ENCODE measurements around the gene PDZRN3. TPM values are rescaled to one million over a fixed set of nuclear protein-coding genes. Genes with fewer than 3 reads are reported as not detected.
A peak's percentile ranks its signal among the peaks of the same experiment; 100 is the strongest.

Gene PDZRN3
- total RNA-seq, 6 donors from 2014 or later = 7.0 to 50.3 (median 18.4) TPM

DNA sequence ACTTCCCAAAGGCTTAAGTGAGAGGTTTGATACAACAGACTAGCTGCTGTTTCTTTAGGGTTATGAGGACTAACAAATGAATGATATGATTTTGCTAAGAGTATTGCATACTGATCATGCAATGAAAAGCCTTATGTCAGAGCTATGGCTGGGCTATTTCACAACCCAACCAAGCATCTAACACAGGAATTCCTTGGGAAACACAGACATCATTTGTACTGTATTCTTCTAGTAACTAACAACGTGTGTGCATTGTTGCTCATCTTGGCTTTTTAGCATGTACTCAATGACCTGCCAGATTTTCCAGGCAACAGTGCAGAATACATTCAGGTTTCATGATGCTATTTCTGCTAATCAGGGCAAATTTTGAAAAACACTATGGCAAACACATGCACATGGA lies 19.3 kb downstream of the PDZRN3 start:
- no peak overlapping the region for H3K27ac ChIP-seq
- DNase-seq = no peak
- TF ChIP-seq POLR2A (IDR thresholded peaks at IDR 0.05) = no peak
- no peak for TF ChIP-seq EP300 (IDR thresholded peaks at IDR 0.05)
- TF ChIP-seq POLR2AphosphoS5 (IDR thresholded peaks at IDR 0.05) = no peak
- TF ChIP-seq, protein P1, sequence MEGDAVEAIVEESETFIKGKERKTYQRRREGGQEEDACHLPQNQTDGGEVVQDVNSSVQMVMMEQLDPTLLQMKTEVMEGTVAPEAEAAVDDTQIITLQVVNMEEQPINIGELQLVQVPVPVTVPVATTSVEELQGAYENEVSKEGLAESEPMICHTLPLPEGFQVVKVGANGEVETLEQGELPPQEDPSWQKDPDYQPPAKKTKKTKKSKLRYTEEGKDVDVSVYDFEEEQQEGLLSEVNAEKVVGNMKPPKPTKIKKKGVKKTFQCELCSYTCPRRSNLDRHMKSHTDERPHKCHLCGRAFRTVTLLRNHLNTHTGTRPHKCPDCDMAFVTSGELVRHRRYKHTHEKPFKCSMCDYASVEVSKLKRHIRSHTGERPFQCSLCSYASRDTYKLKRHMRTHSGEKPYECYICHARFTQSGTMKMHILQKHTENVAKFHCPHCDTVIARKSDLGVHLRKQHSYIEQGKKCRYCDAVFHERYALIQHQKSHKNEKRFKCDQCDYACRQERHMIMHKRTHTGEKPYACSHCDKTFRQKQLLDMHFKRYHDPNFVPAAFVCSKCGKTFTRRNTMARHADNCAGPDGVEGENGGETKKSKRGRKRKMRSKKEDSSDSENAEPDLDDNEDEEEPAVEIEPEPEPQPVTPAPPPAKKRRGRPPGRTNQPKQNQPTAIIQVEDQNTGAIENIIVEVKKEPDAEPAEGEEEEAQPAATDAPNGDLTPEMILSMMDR (IDR thresholded peaks at IDR 0.05) = no peak

DNA sequence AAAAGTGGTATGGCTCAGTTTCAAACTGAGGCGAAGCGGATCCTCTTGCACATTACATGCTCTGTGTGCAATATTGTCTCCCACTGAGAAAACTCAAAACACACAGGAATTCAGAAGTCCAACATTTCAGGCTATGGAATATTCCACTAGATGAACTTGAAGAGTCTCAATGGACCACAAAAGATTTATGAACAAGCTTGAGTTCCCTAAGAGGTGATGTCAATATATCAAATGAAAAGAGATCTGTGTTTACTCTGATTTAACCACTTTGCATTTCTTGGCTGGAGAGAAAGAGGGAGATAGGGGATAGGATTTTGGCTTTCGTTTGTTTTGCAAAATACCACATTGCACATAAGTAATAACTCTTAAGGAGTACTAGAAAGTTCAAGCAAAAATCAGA lies 20.3 kb downstream of the PDZRN3 start:
- Histone ChIP-seq H3K27me3 (no peaks in the 10 kb centered on the region), H3K4me1 (no peaks in the 10 kb centered on the region), H3K27ac (no peak overlapping the region), H3K4me3 (no peak overlapping the region), H3K36me3 (no peaks in the 10 kb centered on the region), H3K9me3 (no peaks in the 10 kb centered on the region)
- TF ChIP-seq POLR2AphosphoS5 (IDR thresholded peaks at IDR 0.05) (no peak), EP300 (IDR thresholded peaks at IDR 0.05) (no peak), POLR2A (IDR thresholded peaks at IDR 0.05) (no peak)
- TF ChIP-seq, protein P1 (IDR thresholded peaks at IDR 0.05) = no peak
- ATAC-seq (ENCODE audit: low FRiP score in 2 of 2) (no peak), DNase-seq (no peak)
- 74 to 75% methylated on average over 3 of the region's 3 CpGs for WGBS, 2 donors

More for the DNA sequence above, 19.3 kb downstream of the PDZRN3 start:
- no peak overlapping the region for H3K4me3 ChIP-seq
- peak in 1 of 2 donors; percentile 80 for ATAC-seq (ENCODE audit: low FRiP score in 2 of 2)
- H3K9me3 ChIP-seq = no peaks in the 10 kb centered on the region
- H3K4me1 ChIP-seq = no peaks in the 10 kb centered on the region
- no peaks in the 10 kb centered on the region for H3K27me3 ChIP-seq
- 36 to 55% methylated on average over 1 of the region's 1 CpG for WGBS, 2 donors
- no peaks in the 10 kb centered on the region for H3K36me3 ChIP-seq

DNA sequence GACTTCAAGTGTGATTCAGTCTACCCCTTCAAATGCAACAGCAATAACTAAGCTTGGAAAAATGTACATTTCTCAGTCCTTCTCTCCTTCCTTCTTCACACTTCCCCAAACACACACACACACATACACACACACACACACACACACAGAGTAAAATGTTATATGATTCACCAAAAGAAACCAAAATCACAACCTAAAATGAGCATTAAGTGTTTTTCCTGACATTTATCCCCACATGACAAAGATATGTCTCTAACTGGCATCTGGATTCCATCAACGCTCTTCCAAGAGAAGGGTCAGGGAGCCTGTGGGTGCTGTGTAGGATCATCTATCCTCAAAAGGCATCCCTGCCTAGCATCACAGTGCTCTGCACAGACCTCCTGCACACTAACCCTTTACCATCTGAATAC lies 21.0 kb downstream of the PDZRN3 start:
- H3K9me3 ChIP-seq = no peaks in the 10 kb centered on the region
- H3K4me3 ChIP-seq = no peak overlapping the region
- no peak for DNase-seq
- TF ChIP-seq, protein P1 (IDR thresholded peaks at IDR 0.05) = no peak
- TF ChIP-seq POLR2A (IDR thresholded peaks at IDR 0.05) = no peak
- TF ChIP-seq POLR2AphosphoS5 (IDR thresholded peaks at IDR 0.05) = no peak
- no peak for TF ChIP-seq EP300 (IDR thresholded peaks at IDR 0.05)
- no peaks in the 10 kb centered on the region for H3K4me1 ChIP-seq
- H3K27ac ChIP-seq = no peak overlapping the region
- H3K27me3 ChIP-seq = no peaks in the 10 kb centered on the region
- H3K36me3 ChIP-seq = no peaks in the 10 kb centered on the region
- whole genome bisulfite sequencing, 2 donors = 79 to 88% methylated on average over 1 of the region's 1 CpG
- ATAC-seq (ENCODE audit: low FRiP score in 2 of 2) = no peak

DNA sequence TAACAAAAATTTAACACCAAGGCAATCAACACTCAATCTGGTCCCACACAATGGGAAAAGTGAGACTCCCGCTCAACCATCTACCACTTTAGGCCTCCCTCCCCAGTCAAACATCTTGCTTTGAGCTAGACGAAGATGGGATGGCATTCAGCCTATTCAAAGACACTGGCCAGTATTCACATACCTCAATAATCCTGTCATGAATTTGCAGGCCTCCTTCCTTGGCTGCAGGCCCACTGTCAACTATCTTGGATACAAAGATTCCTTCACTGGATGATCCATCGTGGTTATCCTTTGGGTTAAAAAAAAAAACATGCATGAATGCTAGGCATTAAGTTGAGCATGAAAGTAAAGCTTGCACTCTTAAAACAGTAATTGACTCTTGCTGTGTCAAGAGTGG lies 22.6 kb downstream of the PDZRN3 start:
- 81 to 86% methylated on average over 3 of the region's 3 CpGs for WGBS, 2 donors
- H3K36me3 ChIP-seq = no peaks in the 10 kb centered on the region
- H3K27ac ChIP-seq = no peak overlapping the region

DNA sequence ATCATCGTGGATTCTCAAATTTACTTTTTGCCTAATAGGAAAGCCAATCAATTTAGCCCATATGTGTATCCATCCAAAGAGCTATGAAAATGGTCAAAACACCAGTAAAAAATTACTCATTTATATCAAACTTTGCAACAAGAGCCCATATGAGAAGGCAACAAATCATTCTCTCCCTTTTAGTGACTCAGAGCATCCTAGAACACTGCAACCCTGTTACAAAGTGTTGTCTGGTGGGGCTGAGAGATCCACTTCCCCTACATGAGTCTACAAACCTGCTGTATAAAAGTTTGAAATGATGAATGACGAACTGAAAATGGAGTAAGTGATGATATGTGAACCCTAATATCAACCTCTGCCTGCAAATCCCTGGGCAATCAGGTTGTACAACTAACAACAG lies 23.3 kb downstream of the PDZRN3 start:
- no peak for ATAC-seq (ENCODE audit: low FRiP score in 2 of 2)
- TF ChIP-seq EP300 (IDR thresholded peaks at IDR 0.05) (no peak), POLR2AphosphoS5 (IDR thresholded peaks at IDR 0.05) (no peak), POLR2A (IDR thresholded peaks at IDR 0.05) (no peak)
- TF ChIP-seq, protein P1 (IDR thresholded peaks at IDR 0.05) = no peak
- no peak for DNase-seq
- no peak overlapping the region for H3K27ac ChIP-seq
- H3K36me3 ChIP-seq = no peaks in the 10 kb centered on the region
- H3K27me3 ChIP-seq = no peaks in the 10 kb centered on the region
- no peaks in the 10 kb centered on the region for H3K4me1 ChIP-seq
- H3K4me3 ChIP-seq = no peak overlapping the region
- WGBS, 2 donors = 81 to 88% methylated on average over 2 of the region's 2 CpGs
- H3K9me3 ChIP-seq = no peaks in the 10 kb centered on the region

More for the DNA sequence above, 22.6 kb downstream of the PDZRN3 start:
- Histone ChIP-seq H3K27me3 (no peaks in the 10 kb centered on the region), H3K4me1 (no peaks in the 10 kb centered on the region), H3K4me3 (no peak overlapping the region), H3K9me3 (no peaks in the 10 kb centered on the region)
- TF ChIP-seq, protein P1 (IDR thresholded peaks at IDR 0.05) = no peak
- TF ChIP-seq POLR2AphosphoS5 (IDR thresholded peaks at IDR 0.05) = no peak
- no peak for TF ChIP-seq EP300 (IDR thresholded peaks at IDR 0.05)
- no peak for TF ChIP-seq POLR2A (IDR thresholded peaks at IDR 0.05)
- DNase-seq (no peak), ATAC-seq (ENCODE audit: low FRiP score in 2 of 2) (peak in 1 of 2 donors; percentile 25)
